Measurements from ENCODE around the gene CASP10.

The CASP10 gene

DNA sequence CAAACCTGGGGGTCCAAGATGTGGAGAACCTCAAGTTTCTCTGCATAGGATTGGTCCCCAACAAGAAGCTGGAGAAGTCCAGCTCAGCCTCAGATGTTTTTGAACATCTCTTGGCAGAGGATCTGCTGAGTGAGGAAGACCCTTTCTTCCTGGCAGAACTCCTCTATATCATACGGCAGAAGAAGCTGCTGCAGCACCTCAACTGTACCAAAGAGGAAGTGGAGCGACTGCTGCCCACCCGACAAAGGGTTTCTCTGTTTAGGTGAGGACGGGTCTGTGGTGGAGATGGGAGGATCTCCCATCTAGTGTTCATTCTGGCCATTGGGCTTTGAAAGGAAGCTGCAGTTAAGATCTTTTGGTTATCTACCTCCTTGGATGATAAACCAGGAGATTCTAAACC lies 2.9 kb downstream of the CASP10 start:
- peaks cover 4% of the 10 kb centered on the region for H3K4me1 ChIP-seq (ENCODE audit: control insufficient read depth, low read depth, low read length)
- no peak overlapping the region for H3K27ac ChIP-seq (ENCODE audit: low read length)
- H3K9ac ChIP-seq (ENCODE audit: low read length): no peak overlapping the region

GRCh38 chr2:201186982-201187381 lies 4.0 kb downstream of the CASP10 start:
- no peaks in the 10 kb centered on the region for H3K9me3 ChIP-seq (ENCODE audit: control insufficient read depth, low read depth, low read length)
- no peak overlapping the region for H3K9ac ChIP-seq (ENCODE audit: low read length)
- no peaks in the 10 kb centered on the region for H3K36me3 ChIP-seq (ENCODE audit: control insufficient read depth, low read depth, low read length)
- no peak overlapping the region for H3K27ac ChIP-seq (ENCODE audit: low read length)
- no peaks in the 10 kb centered on the region for H3K27me3 ChIP-seq (ENCODE audit: control insufficient read depth, insufficient read depth, low read length)
- peaks cover 4% of the 10 kb centered on the region for H3K4me1 ChIP-seq (ENCODE audit: control insufficient read depth, low read depth, low read length)
- no peak overlapping the region for H3K4me3 ChIP-seq (ENCODE audit: low read length)

More for the DNA sequence above, 2.9 kb downstream of the CASP10 start:
- Histone ChIP-seq H3K36me3 (ENCODE audit: control insufficient read depth, low read depth, low read length) (no peaks in the 10 kb centered on the region), H3K9me3 (ENCODE audit: control insufficient read depth, low read depth, low read length) (no peaks in the 10 kb centered on the region), H3K4me3 (ENCODE audit: low read length) (no peak overlapping the region), H3K27me3 (ENCODE audit: control insufficient read depth, insufficient read depth, low read length) (no peaks in the 10 kb centered on the region)

DNA sequence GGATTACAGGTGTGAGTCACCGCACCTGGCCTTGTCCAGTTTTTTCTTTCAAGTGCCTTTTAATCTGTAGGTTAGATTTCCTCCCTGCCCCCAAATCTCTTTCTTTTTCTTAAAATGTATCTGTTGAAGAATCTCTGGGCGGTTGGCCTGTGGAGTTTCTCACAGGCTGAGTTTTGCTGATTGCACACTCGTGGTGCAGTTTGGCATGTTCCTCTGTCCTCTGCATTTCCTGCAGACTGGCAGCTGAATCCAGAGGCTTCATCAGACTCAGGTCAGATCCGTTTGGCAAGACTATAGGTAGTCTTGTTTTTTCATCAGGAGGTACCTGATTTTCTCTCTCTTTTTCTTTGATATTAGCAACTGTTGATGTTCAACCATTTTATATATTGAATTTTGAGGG lies 5.5 kb downstream of the CASP10 start:
- H3K4me3 ChIP-seq (ENCODE audit: low read length): no peak overlapping the region
- no peak overlapping the region for H3K27ac ChIP-seq (ENCODE audit: low read length)
- H3K27me3 ChIP-seq (ENCODE audit: control insufficient read depth, insufficient read depth, low read length): no peaks in the 10 kb centered on the region
- no peaks in the 10 kb centered on the region for H3K36me3 ChIP-seq (ENCODE audit: control insufficient read depth, low read depth, low read length)
- no peaks in the 10 kb centered on the region for H3K9me3 ChIP-seq (ENCODE audit: control insufficient read depth, low read depth, low read length)
- H3K9ac ChIP-seq (ENCODE audit: low read length): no peak overlapping the region
- H3K4me1 ChIP-seq (ENCODE audit: control insufficient read depth, low read depth, low read length): no peaks in the 10 kb centered on the region

GRCh38 chr2:201191132-201191875 lies 8.4 kb downstream of the CASP10 start:
- H3K27me3 ChIP-seq (ENCODE audit: control insufficient read depth, insufficient read depth, low read length): no peaks in the 10 kb centered on the region
- H3K27ac ChIP-seq (ENCODE audit: low read length): no peak overlapping the region
- no peak overlapping the region for H3K4me3 ChIP-seq (ENCODE audit: low read length)
- H3K9me3 ChIP-seq (ENCODE audit: control insufficient read depth, low read depth, low read length): no peaks in the 10 kb centered on the region
- H3K4me1 ChIP-seq (ENCODE audit: control insufficient read depth, low read depth, low read length): no peaks in the 10 kb centered on the region
- H3K36me3 ChIP-seq (ENCODE audit: control insufficient read depth, low read depth, low read length): no peaks in the 10 kb centered on the region
- H3K9ac ChIP-seq (ENCODE audit: low read length): no peak overlapping the region

- no peaks in the 10 kb centered on the region for H3K4me1 ChIP-seq (ENCODE audit: control insufficient read depth, low read depth, low read length)
- H3K27ac ChIP-seq (ENCODE audit: low read length): no peak overlapping the region
- no peaks in the 10 kb centered on the region for H3K27me3 ChIP-seq (ENCODE audit: control insufficient read depth, insufficient read depth, low read length)
- no peaks in the 10 kb centered on the region for H3K9me3 ChIP-seq (ENCODE audit: control insufficient read depth, low read depth, low read length)
- no peaks in the 10 kb centered on the region for H3K36me3 ChIP-seq (ENCODE audit: control insufficient read depth, low read depth, low read length)
- H3K4me3 ChIP-seq (ENCODE audit: low read length): no peak overlapping the region
- no peak overlapping the region for H3K9ac ChIP-seq (ENCODE audit: low read length)
Measured at GRCh38 chr2:201194097-201194496, 11.2 kb downstream of the CASP10 start.

GRCh38 chr2:201195331-201195730 lies 12.4 kb downstream of the CASP10 start:
- H3K27ac ChIP-seq (ENCODE audit: low read length): no peak overlapping the region
- H3K9me3 ChIP-seq (ENCODE audit: control insufficient read depth, low read depth, low read length): no peaks in the 10 kb centered on the region
- H3K4me3 ChIP-seq (ENCODE audit: low read length): no peak overlapping the region
- no peak overlapping the region for H3K9ac ChIP-seq (ENCODE audit: low read length)
- no peaks in the 10 kb centered on the region for H3K27me3 ChIP-seq (ENCODE audit: control insufficient read depth, insufficient read depth, low read length)
- H3K36me3 ChIP-seq (ENCODE audit: control insufficient read depth, low read depth, low read length): no peaks in the 10 kb centered on the region
- H3K4me1 ChIP-seq (ENCODE audit: control insufficient read depth, low read depth, low read length): peaks cover 2% of the 10 kb centered on the region

DNA sequence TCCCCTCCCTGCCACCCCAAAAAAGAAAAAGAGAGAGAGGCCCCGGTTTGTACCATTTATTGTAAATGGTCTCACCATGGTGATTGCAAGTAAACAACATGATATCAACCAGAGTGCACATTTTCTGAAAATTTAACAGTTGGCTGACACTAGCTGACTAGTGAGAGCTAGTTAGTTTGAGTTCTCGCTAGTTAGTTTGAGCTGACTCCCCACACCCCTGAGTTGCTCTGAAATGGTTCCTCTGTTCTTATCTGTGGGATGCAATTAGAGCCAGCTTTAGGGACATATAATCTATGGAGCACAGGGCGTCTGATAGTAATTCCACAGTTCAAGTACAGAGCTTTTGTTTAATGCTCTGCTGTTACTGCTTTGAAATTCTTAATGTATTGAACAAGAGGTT lies 13.1 kb downstream of the CASP10 start:
- no peak overlapping the region for H3K4me3 ChIP-seq (ENCODE audit: low read length)
- no peaks in the 10 kb centered on the region for H3K36me3 ChIP-seq (ENCODE audit: control insufficient read depth, low read depth, low read length)
- H3K9ac ChIP-seq (ENCODE audit: low read length): no peak overlapping the region
- no peak overlapping the region for H3K27ac ChIP-seq (ENCODE audit: low read length)
- H3K9me3 ChIP-seq (ENCODE audit: control insufficient read depth, low read depth, low read length): no peaks in the 10 kb centered on the region
- H3K27me3 ChIP-seq (ENCODE audit: control insufficient read depth, insufficient read depth, low read length): no peaks in the 10 kb centered on the region
- H3K4me1 ChIP-seq (ENCODE audit: control insufficient read depth, low read depth, low read length): peaks cover 4% of the 10 kb centered on the region

- H3K9ac ChIP-seq (ENCODE audit: low read length): no peak overlapping the region
- no peaks in the 10 kb centered on the region for H3K36me3 ChIP-seq (ENCODE audit: control insufficient read depth, low read depth, low read length)
- H3K27me3 ChIP-seq (ENCODE audit: control insufficient read depth, insufficient read depth, low read length): no peaks in the 10 kb centered on the region
- H3K4me1 ChIP-seq (ENCODE audit: control insufficient read depth, low read depth, low read length): peaks cover 4% of the 10 kb centered on the region
- no peak overlapping the region for H3K4me3 ChIP-seq (ENCODE audit: low read length)
- H3K9me3 ChIP-seq (ENCODE audit: control insufficient read depth, low read depth, low read length): no peaks in the 10 kb centered on the region
- H3K27ac ChIP-seq (ENCODE audit: low read length): no peak overlapping the region
Measured at GRCh38 chr2:201196803-201197202, 13.9 kb downstream of the CASP10 start.

GRCh38 chr2:201197781-201198180 lies 14.8 kb downstream of the CASP10 start:
- H3K27ac ChIP-seq (ENCODE audit: low read length): no peak overlapping the region
- H3K36me3 ChIP-seq (ENCODE audit: control insufficient read depth, low read depth, low read length): no peaks in the 10 kb centered on the region
- H3K4me1 ChIP-seq (ENCODE audit: control insufficient read depth, low read depth, low read length): peaks cover 4% of the 10 kb centered on the region
- no peak overlapping the region for H3K9ac ChIP-seq (ENCODE audit: low read length)
- H3K4me3 ChIP-seq (ENCODE audit: low read length): no peak overlapping the region
- H3K27me3 ChIP-seq (ENCODE audit: control insufficient read depth, insufficient read depth, low read length): no peaks in the 10 kb centered on the region
- no peaks in the 10 kb centered on the region for H3K9me3 ChIP-seq (ENCODE audit: control insufficient read depth, low read depth, low read length)

GRCh38 chr2:201199847-201200246 lies 16.9 kb downstream of the CASP10 start:
- H3K27me3 ChIP-seq (ENCODE audit: control insufficient read depth, insufficient read depth, low read length): no peaks in the 10 kb centered on the region
- no peak overlapping the region for H3K27ac ChIP-seq (ENCODE audit: low read length)
- H3K4me1 ChIP-seq (ENCODE audit: control insufficient read depth, low read depth, low read length): peaks cover 4% of the 10 kb centered on the region
- no peaks in the 10 kb centered on the region for H3K36me3 ChIP-seq (ENCODE audit: control insufficient read depth, low read depth, low read length)
- no peak overlapping the region for H3K9ac ChIP-seq (ENCODE audit: low read length)
- no peaks in the 10 kb centered on the region for H3K9me3 ChIP-seq (ENCODE audit: control insufficient read depth, low read depth, low read length)
- no peak overlapping the region for H3K4me3 ChIP-seq (ENCODE audit: low read length)

DNA sequence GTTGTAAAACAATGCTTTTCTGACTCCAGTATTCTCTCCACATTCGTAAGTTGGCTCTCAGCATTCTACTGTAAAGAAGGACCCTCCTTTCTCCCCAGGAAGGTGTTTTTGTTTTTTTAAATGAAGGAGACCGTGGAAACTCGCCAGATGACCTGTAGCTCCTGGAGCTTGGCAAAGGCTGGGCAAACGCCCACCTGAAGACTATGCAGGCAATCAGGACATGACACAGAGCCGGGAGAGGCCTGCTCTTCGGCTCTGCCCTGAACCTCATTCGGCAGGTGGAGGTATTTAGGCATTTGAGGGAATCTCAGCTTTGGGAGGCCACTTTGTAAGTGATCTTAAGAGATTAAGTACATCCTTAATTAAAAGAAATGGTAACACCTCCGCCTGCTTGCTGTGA lies 17.4 kb downstream of the CASP10 start:
- Histone ChIP-seq H3K9ac (ENCODE audit: low read length) (no peak overlapping the region), H3K4me3 (ENCODE audit: low read length) (no peak overlapping the region), H3K27ac (ENCODE audit: low read length) (no peak overlapping the region), H3K9me3 (ENCODE audit: control insufficient read depth, low read depth, low read length) (no peaks in the 10 kb centered on the region), H3K4me1 (ENCODE audit: control insufficient read depth, low read depth, low read length) (peaks cover 4% of the 10 kb centered on the region), H3K36me3 (ENCODE audit: control insufficient read depth, low read depth, low read length) (no peaks in the 10 kb centered on the region), H3K27me3 (ENCODE audit: control insufficient read depth, insufficient read depth, low read length) (no peaks in the 10 kb centered on the region)

DNA sequence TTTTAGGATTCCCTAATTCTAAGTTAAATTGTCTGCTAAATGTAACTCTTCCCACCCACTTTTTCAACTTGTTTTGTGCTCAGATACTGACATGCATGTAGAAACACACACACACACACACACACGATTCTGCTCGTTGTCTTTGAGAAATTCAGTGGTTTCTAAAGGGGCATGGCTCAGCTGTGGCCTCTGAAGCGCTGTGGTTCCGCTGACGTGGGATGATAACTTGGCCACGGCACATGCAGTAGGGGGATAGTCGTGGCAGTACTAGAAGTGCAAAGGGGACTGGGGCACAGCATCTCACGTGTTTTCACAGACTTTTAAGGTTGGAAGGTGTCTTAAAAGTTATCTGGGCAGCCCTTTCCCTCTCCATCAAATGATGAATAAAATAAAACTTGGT lies 18.4 kb downstream of the CASP10 start:
- no peak overlapping the region for H3K27ac ChIP-seq (ENCODE audit: low read length)
- H3K9me3 ChIP-seq (ENCODE audit: control insufficient read depth, low read depth, low read length): no peaks in the 10 kb centered on the region
- H3K36me3 ChIP-seq (ENCODE audit: control insufficient read depth, low read depth, low read length): no peaks in the 10 kb centered on the region
- H3K9ac ChIP-seq (ENCODE audit: low read length): no peak overlapping the region
- H3K4me3 ChIP-seq (ENCODE audit: low read length): no peak overlapping the region
- H3K27me3 ChIP-seq (ENCODE audit: control insufficient read depth, insufficient read depth, low read length): no peaks in the 10 kb centered on the region
- peaks cover 4% of the 10 kb centered on the region for H3K4me1 ChIP-seq (ENCODE audit: control insufficient read depth, low read depth, low read length)
